GM20000 (cell line): ENCODE data around the gene LDLRAD2.
"Not testable (repeated sequence)": the region's sequence is repeated elsewhere in the genome, so short reads cannot be mapped to it uniquely, and the experiment has no call there.

Experiments
- DNase-seq: peaks from one replicate; pipeline ENCODE4 v3.0.0; 2012; ENCODE audit warnings: low spot score
- TF ChIP-seq, protein P1 (sequence below): IDR thresholded peaks from 2 replicates; pipeline ENCODE4 v1.5.1; 2012; ENCODE audit warnings: mild to moderate bottlenecking, control low read depth; ENCODE audit errors: extremely low read depth, missing control alignments

LDLRAD2 gene

DNA sequence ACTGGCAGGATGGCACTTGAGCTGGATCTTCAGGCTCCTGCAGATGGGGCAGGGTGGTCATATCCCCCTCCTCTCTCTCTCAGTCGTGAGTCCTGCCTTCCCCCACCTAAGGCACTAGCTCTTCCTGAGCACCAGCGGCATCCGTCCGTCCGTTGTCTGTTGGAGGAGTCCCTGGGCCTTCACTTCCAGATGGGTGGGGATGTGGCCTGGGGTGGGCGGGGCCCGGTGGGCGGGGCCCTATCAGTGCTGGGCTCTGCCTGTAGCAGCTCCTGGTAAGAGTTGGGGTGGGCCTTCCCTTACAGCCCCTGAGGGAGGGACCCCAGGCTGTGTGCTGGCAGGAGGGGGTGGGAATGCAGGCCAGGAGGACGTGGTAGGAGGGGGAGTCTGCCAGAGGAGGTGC, 10.3 kb downstream of the LDLRAD2 start:
- no peak for DNase-seq
- TF ChIP-seq, protein P1, sequence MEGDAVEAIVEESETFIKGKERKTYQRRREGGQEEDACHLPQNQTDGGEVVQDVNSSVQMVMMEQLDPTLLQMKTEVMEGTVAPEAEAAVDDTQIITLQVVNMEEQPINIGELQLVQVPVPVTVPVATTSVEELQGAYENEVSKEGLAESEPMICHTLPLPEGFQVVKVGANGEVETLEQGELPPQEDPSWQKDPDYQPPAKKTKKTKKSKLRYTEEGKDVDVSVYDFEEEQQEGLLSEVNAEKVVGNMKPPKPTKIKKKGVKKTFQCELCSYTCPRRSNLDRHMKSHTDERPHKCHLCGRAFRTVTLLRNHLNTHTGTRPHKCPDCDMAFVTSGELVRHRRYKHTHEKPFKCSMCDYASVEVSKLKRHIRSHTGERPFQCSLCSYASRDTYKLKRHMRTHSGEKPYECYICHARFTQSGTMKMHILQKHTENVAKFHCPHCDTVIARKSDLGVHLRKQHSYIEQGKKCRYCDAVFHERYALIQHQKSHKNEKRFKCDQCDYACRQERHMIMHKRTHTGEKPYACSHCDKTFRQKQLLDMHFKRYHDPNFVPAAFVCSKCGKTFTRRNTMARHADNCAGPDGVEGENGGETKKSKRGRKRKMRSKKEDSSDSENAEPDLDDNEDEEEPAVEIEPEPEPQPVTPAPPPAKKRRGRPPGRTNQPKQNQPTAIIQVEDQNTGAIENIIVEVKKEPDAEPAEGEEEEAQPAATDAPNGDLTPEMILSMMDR: no peak

DNA sequence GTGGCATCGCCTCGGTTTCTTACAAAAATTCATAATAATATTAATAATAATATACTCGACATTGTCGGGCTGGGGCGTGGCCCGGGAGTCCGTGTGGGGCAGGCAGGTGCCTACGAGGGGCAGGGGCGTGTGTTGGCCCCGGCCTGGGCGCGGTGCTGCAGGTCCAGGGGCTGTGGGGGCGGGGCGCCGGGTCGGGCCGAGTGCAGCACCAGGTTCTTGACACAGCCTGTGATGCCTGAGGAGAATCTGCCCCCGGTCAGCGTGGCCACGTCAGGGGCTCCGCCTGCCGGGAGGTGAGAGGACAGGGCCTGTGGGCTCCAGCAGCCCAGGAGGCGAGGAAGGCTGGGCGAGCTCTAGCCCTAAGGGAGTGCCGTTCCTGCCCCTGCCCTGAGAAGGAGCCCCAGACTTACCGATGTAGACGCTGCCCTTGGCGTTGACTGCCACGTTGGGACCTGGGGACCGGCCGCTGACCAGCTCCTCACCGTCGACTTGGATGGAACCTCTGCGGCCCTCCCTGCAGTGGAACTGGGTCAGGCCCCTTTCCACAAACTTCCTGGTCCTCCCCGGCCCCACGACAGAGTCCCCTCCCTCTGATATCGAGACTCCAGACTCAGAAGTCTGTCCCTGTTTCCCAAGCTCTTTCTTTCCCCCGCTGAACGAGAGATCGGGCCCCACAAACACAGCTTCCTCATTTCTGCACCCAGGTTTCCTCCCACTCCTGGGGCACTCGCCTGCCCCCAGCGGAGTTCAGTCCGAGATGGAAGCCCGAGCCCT, 11.3 kb downstream of the LDLRAD2 start:
- no peak for DNase-seq
- TF ChIP-seq, protein P1: no peak

DNA sequence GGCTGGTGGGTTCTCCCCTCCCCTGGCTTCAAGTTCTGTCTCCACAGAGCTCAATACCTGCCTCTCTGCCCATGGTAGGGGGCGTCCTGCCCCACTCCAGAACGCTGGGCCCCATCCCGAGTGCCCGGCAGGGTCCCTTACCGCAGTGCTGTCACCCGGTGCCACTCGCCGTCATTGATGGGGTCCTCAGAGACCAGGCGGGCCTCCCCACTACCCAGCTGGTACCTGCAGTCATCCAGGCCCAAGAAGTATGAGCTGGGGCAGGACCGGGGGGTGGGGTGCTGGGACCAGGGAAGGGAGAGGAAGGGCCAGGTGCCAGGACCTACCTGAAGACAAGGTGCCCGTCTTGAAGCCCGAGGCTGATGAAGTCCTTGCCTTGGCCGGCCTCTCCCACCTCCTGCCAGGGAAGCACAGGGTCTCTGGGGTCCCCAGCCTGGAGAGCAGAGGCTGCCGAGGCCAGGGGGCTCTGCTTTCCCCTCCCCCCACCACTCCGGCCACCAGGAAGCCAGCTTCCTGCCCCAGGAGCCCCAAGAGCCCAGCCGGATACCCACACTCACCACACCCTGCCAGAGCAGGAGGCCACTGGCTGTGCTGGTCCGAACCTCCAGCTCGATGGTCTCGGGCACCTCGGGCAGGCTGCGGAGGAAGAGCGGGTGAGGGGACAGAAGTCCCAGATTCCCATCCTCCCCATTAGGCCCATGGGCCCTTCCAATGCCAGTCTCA, 12.1 kb downstream of the LDLRAD2 start:
- TF ChIP-seq, protein P1: no peak
- no peak for DNase-seq

DNA sequence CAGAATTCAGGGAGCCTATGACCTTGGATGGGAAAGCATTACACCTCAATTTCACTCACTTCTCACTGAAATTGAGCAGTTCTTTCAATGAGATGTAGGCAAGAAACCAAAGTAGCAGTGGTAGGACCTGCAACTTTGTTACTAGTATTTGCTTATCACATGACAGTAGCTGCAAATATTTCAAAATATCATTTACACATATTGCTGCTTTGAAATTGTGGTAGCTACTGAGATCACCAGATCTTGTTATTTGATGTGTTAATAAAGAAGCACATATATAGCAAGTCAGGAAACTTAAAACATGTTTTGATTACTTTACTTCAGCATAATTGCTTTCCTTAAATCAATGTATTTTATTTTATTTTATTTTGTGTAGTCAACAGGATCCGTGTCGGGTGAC, 12.9 kb downstream of the LDLRAD2 start:
- TF ChIP-seq, protein P1: no peak
- DNase-seq: no peak

DNA sequence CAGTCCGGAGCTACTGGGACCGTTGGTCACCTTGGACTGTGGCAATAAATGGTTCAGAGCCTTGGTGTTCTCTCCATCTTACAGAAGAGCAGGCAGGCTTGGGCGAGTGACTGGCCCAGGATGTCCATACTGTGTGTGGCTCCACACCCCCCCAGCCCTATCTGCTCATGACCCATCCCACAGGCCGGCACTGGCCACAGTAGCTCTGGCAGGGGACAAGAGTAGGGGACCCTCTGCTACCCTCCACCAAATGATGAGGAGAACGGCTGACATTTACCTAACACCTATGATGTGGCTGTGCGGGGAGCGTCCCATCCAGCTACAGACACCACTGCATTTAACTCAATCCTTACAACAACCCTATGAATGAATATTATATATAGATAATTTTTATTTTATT, 13.3 kb downstream of the LDLRAD2 start:
- TF ChIP-seq, protein P1: no peak
- no peak for DNase-seq

DNA sequence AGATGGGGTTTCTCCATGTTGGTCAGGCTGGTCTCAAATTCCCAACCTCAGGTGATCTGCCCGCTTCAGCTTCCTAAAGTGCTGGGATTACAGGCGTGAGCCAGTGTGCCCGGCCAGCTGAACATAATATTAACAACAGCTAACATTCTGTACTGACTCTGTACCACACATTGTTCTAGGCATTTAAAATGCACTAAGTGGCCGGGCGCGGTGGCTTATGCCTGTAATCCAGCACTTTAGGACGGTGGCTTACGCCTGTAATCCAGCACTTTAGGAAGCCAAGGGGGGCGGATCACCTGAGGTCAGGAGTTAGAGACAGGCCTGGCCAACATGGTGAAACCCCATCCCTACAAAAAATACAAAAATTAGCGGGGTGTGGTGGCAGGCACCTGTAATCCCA, 14.6 kb downstream of the LDLRAD2 start:
- not testable (repeated sequence) for DNase-seq

DNA sequence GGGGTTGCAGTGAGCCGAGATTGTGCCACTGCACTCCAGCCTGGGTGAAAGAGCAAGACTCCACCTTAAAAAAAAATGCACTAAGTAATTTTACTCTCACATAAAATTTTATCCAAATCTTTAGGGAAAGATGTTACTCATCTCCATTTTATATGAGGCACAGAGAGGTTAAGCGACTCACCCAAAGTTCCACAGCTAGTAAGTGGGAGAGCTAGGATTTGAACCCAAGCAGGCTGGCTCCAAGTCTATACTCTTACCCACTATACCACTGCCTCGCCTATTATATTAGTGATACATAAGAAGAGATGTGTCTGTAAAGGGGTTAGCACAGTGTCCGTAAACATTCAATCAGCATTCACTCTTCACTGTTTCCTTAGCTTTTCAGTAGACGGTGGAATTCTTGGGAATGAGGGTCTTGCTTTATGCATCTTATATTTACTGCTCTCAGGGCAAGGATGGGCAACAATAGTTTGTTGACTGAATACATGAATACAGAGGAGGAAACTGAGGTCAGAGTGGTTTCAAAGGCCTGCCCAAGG, 15.1 kb downstream of the LDLRAD2 start:
- TF ChIP-seq, protein P1: no peak
- DNase-seq: no peak
